ENCODE results near the gene PTEN. TPM values are rescaled to one million over a fixed set of nuclear protein-coding genes. Genes with fewer than 3 reads are reported as not detected.

The PTEN gene
- total and polyA plus RNA-seq, 4 donors, result 29.4 to 334 (median 64.1) TPM

DNA sequence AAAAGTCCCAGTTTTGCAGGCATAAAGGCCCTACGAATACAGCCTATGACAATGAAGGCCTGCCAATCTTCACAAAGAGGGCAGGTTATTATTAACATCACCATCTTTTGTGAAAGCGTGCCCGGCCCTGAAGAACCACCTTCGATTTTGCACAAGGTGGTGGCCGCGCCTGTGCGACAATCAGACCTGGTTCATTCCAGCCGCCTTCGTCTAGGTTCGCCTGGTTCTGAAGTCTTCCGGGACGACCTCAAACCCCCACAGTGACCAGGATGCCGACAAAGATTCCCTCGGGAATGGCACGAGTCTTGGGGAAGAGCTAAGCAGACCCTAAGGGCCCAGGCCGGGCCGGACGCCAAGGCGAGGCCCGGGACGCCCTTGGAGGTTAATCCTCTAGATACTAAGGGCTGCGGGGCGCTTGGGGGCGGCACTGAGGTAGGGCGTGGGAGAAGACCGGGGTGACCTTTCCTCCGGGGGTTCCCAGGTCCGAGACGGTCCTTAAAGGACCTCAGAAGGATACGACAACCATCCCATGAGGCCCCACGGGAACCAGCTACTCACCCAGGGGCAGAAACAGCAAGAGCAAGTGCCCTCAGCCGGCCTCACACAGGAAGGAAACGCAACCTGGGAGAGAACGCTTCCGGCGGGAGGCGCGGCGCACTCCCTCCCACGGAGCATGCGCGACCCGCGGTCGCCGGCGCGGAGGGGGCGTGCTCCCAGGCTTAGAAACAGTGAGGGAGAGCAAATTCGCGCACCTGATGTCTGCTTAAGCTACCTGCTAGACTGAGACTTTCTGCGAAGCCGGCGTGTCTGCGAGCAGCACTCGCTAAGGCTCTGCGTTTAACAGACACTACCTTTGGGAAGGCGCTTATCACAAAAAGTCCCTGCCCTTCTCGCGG, 45.6 kb upstream of the PTEN start, which contains the start of gene ATAD1:
TSS of gene ATAD1 (minus strand) at position 618 of the 896 bp plus-strand sequence. CDS start 3,627 bp downstream, outside the sequence.
- TF ChIP-seq CTCF (IDR thresholded peaks at IDR 0.05; ENCODE audit: control extremely low read depth, extremely low read depth), result peak; percentile 3
- Histone ChIP-seq H3K9me3 (ENCODE audit: control insufficient read depth in 4 of 4, insufficient read depth in 3 of 4, low read length in 3 of 4) (no peaks in the 10 kb centered on the region), H3K9ac (ENCODE audit: insufficient read depth in 1 of 2, low read length in 2 of 2) (peak within 1 kb of the TSS; percentile 80 to 95), H3K27me3 (ENCODE audit: control insufficient read depth in 3 of 3, insufficient read depth in 3 of 3, low read length in 2 of 3) (no peaks in the 10 kb centered on the region), H3K36me3 (ENCODE audit: control insufficient read depth in 4 of 4, insufficient read depth in 4 of 4, low read length in 4 of 4) (no peaks in the 10 kb centered on the region), H3K4me3 (peak within 1 kb of the TSS; percentile 74), H3K4me1 (ENCODE audit: control insufficient read depth in 5 of 5, insufficient read depth in 5 of 5, low read length in 5 of 5) (peaks cover 0 to 18% (median 5%) of the 10 kb centered on the region in 5 donors), H3K27ac (ENCODE audit: low read depth in 1 of 2, low read length in 1 of 2) (peak within 1 kb of the TSS; percentile 85 to 89)
- DNase-seq, result peak; percentile 89 to 93 (median 89)
- 0% methylated on average over 60 of the region's 60 CpGs for WGBS, 2 donors
- peak; percentile 100 for ATAC-seq (ENCODE audit: insufficient read depth, low FRiP score)

GRCh38 chr10:87818505-87819288, 44.7 kb upstream of the PTEN start:
- Histone ChIP-seq H3K9ac (ENCODE audit: insufficient read depth in 1 of 2, low read length in 2 of 2) (peak overlapping the region; percentile 80 to 95), H3K27me3 (ENCODE audit: control insufficient read depth in 3 of 3, insufficient read depth in 3 of 3, low read length in 2 of 3) (no peaks in the 10 kb centered on the region), H3K36me3 (ENCODE audit: control insufficient read depth in 4 of 4, insufficient read depth in 4 of 4, low read length in 4 of 4) (no peaks in the 10 kb centered on the region), H3K9me3 (ENCODE audit: control insufficient read depth in 4 of 4, insufficient read depth in 3 of 4, low read length in 3 of 4) (no peaks in the 10 kb centered on the region), H3K4me3 (peak overlapping the region; percentile 74), H3K4me1 (ENCODE audit: control insufficient read depth in 5 of 5, insufficient read depth in 5 of 5, low read length in 5 of 5) (peaks cover 0 to 18% (median 5%) of the 10 kb centered on the region in 5 donors), H3K27ac (ENCODE audit: low read depth in 1 of 2, low read length in 1 of 2) (peak overlapping the region; percentile 76 to 85)
- TF ChIP-seq CTCF (IDR thresholded peaks at IDR 0.05; ENCODE audit: control extremely low read depth, extremely low read depth), result no peak
- ATAC-seq (ENCODE audit: insufficient read depth, low FRiP score) (peak; percentile 9), DNase-seq (peak in 1 of 3 donors; percentile 45)
- 15 to 19% methylated on average over 29 of the region's 29 CpGs for WGBS, 2 donors

DNA sequence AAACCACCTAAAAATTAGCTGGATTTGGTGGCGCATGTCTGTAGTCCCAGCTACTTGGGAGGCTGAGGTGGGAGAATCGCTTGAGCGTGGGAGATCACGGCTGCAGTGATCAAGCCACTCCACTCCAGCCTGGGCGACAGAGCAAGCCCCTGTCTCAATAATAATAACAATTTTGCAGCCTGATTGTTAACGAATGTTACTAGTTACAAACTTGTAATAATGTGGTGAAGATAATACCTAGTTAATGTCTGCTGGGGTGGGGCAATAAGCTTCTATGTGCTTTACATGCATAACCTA, 44.2 kb upstream of the PTEN start:
- Histone ChIP-seq H3K9me3 (ENCODE audit: control insufficient read depth in 4 of 4, insufficient read depth in 3 of 4, low read length in 3 of 4) (no peaks in the 10 kb centered on the region), H3K9ac (ENCODE audit: insufficient read depth in 1 of 2, low read length in 2 of 2) (no peak overlapping the region), H3K36me3 (ENCODE audit: control insufficient read depth in 4 of 4, insufficient read depth in 4 of 4, low read length in 4 of 4) (no peaks in the 10 kb centered on the region), H3K27ac (ENCODE audit: low read depth in 1 of 2, low read length in 1 of 2) (no peak overlapping the region), H3K4me3 (no peak overlapping the region), H3K27me3 (ENCODE audit: control insufficient read depth in 3 of 3, insufficient read depth in 3 of 3, low read length in 2 of 3) (no peaks in the 10 kb centered on the region), H3K4me1 (ENCODE audit: control insufficient read depth in 5 of 5, insufficient read depth in 5 of 5, low read length in 5 of 5) (peaks cover 0 to 18% (median 5%) of the 10 kb centered on the region in 5 donors)
- DNase-seq (no peak), ATAC-seq (ENCODE audit: insufficient read depth, low FRiP score) (no peak)
- 92 to 93% methylated on average over 6 of the region's 6 CpGs for WGBS, 2 donors
- TF ChIP-seq CTCF (IDR thresholded peaks at IDR 0.05; ENCODE audit: control extremely low read depth, extremely low read depth), result no peak

All from lung (tissue), 12 donors.